ENCODE measurements around the gene SRP9. TPM values are rescaled to one million over a fixed set of nuclear protein-coding genes. Genes with fewer than 3 reads are reported as not detected.

SRP9 gene
- total and polyA plus RNA-seq, 10 of the 15 experiments (the other 5 are each of a cell fraction or from before 2014, with no cell fraction given), result 248 to 1,200 (median 514) TPM

DNA sequence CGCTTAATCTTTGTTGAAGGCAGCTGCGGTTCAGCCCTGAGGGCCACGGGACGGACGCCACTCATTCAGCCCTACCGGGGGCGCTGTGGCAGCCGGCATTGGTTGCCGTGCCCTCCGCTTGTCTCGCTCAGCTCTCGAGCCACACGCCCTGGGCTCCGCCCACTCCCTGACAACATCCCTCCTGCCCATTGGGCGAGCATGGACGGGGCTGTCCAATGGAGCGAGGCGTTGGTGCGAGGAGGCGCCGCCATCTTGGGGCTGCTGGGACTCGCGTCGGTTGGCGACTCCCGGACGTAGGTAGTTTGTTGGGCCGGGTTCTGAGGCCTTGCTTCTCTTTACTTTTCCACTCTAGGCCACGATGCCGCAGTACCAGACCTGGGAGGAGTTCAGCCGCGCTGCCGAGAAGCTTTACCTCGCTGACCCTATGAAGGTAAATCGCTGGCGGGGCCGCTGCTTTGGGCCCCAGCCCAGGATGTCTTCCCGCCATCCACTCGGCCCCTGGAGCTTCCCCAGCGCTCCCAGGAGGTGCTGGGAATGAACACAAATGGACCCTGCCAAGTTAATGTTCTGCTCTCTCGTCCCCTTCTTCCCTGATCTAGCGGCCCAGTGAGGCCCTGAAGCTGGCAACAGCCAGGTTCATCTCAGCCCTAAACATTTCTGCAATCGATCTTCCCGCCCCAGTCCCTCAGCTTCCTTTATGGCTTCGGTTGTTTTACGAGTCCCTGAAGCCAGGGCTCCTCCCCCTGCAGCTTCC lies at the start of gene SRP9 (continued):
- TF ChIP-seq ZNF592 (IDR thresholded peaks at IDR 0.05) (no peak), PAX8 (IDR thresholded peaks at IDR 0.05) (no peak), E2F4 (IDR thresholded peaks at IDR 0.05; ENCODE audit: low read depth, low read length) (peak; percentile 67), EP300 (IDR thresholded peaks at IDR 0.05; ENCODE audit: borderline replicate concordance in 1 of 2, control insufficient read depth in 1 of 2, low read depth in 2 of 2, low read length in 2 of 2) (no peak; a peak in 1 of 4 replicates), TARDBP (IDR thresholded peaks at IDR 0.05; ENCODE audit: borderline replicate concordance) (0 out of 2 replicates have a peak, but pooled peaks have one; percentile 45), WRNIP1 (IDR thresholded peaks at IDR 0.05; ENCODE audit: borderline replicate concordance, low read depth, low read length) (no peak; the same call in 1 of the 2 replicates), MXI1 (IDR thresholded peaks at IDR 0.05; ENCODE audit: low read depth, low read length) (peak; percentile 60), ZNF274 (IDR thresholded peaks at IDR 0.05; ENCODE audit: insufficient read depth, insufficient read length) (no peak), POLR2AphosphoS5 (IDR thresholded peaks at IDR 0.05; ENCODE audit: low read length) (peak; percentile 88)
- TF ChIP-seq, protein P1, sequence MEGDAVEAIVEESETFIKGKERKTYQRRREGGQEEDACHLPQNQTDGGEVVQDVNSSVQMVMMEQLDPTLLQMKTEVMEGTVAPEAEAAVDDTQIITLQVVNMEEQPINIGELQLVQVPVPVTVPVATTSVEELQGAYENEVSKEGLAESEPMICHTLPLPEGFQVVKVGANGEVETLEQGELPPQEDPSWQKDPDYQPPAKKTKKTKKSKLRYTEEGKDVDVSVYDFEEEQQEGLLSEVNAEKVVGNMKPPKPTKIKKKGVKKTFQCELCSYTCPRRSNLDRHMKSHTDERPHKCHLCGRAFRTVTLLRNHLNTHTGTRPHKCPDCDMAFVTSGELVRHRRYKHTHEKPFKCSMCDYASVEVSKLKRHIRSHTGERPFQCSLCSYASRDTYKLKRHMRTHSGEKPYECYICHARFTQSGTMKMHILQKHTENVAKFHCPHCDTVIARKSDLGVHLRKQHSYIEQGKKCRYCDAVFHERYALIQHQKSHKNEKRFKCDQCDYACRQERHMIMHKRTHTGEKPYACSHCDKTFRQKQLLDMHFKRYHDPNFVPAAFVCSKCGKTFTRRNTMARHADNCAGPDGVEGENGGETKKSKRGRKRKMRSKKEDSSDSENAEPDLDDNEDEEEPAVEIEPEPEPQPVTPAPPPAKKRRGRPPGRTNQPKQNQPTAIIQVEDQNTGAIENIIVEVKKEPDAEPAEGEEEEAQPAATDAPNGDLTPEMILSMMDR (IDR thresholded peaks at IDR 0.05 in 2 of 3, conservative IDR thresholded peaks at IDR 0.05 in 1 of 3; ENCODE audit: control insufficient read depth in 2 of 3, extremely low read depth in 1 of 3, insufficient read depth in 1 of 3, low read depth in 3 of 3, low read length in 3 of 3), result peak; percentile 92 to 98 (median 93)
- TF ChIP-seq, protein P2, sequence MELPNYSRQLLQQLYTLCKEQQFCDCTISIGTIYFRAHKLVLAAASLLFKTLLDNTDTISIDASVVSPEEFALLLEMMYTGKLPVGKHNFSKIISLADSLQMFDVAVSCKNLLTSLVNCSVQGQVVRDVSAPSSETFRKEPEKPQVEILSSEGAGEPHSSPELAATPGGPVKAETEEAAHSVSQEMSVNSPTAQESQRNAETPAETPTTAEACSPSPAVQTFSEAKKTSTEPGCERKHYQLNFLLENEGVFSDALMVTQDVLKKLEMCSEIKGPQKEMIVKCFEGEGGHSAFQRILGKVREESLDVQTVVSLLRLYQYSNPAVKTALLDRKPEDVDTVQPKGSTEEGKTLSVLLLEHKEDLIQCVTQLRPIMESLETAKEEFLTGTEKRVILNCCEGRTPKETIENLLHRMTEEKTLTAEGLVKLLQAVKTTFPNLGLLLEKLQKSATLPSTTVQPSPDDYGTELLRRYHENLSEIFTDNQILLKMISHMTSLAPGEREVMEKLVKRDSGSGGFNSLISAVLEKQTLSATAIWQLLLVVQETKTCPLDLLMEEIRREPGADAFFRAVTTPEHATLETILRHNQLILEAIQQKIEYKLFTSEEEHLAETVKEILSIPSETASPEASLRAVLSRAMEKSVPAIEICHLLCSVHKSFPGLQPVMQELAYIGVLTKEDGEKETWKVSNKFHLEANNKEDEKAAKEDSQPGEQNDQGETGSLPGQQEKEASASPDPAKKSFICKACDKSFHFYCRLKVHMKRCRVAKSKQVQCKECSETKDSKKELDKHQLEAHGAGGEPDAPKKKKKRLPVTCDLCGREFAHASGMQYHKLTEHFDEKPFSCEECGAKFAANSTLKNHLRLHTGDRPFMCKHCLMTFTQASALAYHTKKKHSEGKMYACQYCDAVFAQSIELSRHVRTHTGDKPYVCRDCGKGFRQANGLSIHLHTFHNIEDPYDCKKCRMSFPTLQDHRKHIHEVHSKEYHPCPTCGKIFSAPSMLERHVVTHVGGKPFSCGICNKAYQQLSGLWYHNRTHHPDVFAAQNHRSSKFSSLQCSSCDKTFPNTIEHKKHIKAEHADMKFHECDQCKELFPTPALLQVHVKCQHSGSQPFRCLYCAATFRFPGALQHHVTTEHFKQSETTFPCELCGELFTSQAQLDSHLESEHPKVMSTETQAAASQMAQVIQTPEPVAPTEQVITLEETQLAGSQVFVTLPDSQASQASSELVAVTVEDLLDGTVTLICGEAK (IDR thresholded peaks at IDR 0.05; ENCODE audit: borderline replicate concordance), result no peak
- TF ChIP-seq, protein P3, sequence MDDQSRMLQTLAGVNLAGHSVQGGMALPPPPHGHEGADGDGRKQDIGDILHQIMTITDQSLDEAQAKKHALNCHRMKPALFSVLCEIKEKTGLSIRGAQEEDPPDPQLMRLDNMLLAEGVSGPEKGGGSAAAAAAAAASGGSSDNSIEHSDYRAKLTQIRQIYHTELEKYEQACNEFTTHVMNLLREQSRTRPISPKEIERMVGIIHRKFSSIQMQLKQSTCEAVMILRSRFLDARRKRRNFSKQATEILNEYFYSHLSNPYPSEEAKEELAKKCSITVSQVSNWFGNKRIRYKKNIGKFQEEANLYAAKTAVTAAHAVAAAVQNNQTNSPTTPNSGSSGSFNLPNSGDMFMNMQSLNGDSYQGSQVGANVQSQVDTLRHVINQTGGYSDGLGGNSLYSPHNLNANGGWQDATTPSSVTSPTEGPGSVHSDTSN (IDR thresholded peaks at IDR 0.05; ENCODE audit: insufficient replicate concordance, low read depth, low read length), result peak; percentile 66
- TF ChIP-seq, protein P4, sequence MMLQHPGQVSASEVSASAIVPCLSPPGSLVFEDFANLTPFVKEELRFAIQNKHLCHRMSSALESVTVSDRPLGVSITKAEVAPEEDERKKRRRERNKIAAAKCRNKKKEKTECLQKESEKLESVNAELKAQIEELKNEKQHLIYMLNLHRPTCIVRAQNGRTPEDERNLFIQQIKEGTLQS (IDR thresholded peaks at IDR 0.05; ENCODE audit: borderline replicate concordance, extremely low read depth, low read depth, low read length), result no peak
